Transverse colon (tissue), 4 donors: Measurements from ENCODE around the gene MTCH2. TPM values are rescaled to one million over a fixed set of nuclear protein-coding genes. Genes with fewer than 3 reads are reported as not detected.

Experiments
- DNase-seq: peaks from one replicate; pipeline ENCODE4 v3.0.0-alpha.2; 2019
- H3K27ac ChIP-seq, 4 donors: fragments of 200-600 bp; sonication (generic); 2 replicates each; pipeline ENCODE4 v1.5.1; 2016 to 2018; ENCODE audit warnings: inconsistent platforms in 4 of 4
- H3K27me3 ChIP-seq: fragments of 200-600 bp; sonication (generic); 2 replicates; pipeline ENCODE4 v1.5.1; 2017; ENCODE audit warnings: inconsistent platforms
- H3K36me3 ChIP-seq, 4 donors: fragments of 200-600 bp; sonication (generic); 2 replicates each; pipeline ENCODE4 v1.5.1; 2017 to 2019; ENCODE audit warnings: inconsistent platforms in 4 of 4
- H3K4me1 ChIP-seq, 4 donors: fragments of 200-600 bp; sonication (generic); 2 replicates each; pipeline ENCODE4 v1.5.1; 2017 to 2020; ENCODE audit warnings: inconsistent platforms in 4 of 4
- H3K4me3 ChIP-seq, 4 donors: fragments of 200-600 bp; sonication (generic); 1 replicate in 1 of 4; 2 replicates in 3 of 4; pipeline versions ENCODE4 v1.5.1 to v1.6.1; 2017 to 2019; ENCODE audit warnings: inconsistent platforms in 4 of 4
- H3K9me3 ChIP-seq, 2 donors: fragments of 200-600 bp; sonication (generic); 2 replicates each; pipeline ENCODE4 v1.5.1; 2017 to 2019; ENCODE audit warnings: inconsistent platforms in 2 of 2
- CTCF ChIP-seq, 5 experiments: fragments of 200-600 bp in 3 of 5; fragments of 450-650 bp in 2 of 5; sonication (generic) in 3 of 5; IDR thresholded peaks; 1 replicate in 2 of 5; 2 replicates in 3 of 5; pipeline ENCODE4 v1.5.1; 2016 to 2017; ENCODE audit warnings: antibody characterized with exemption in 5 of 5, inconsistent platforms in 3 of 5, mild to moderate bottlenecking in 2 of 5, moderate library complexity in 1 of 5
- EP300 ChIP-seq: sonication (generic); formaldehyde crosslinking; IDR thresholded peaks from one replicate; pipeline ENCODE4 v1.6.1; 2017; ENCODE audit warnings: antibody characterized with exemption, low read depth
- POLR2A ChIP-seq: fragments of 450-650 bp; IDR thresholded peaks from one replicate; pipeline ENCODE4 v1.6.1; 2016; ENCODE audit warnings: antibody characterized with exemption, mild to moderate bottlenecking, moderate library complexity
- POLR2AphosphoS5 ChIP-seq, 3 donors: sonication (generic); formaldehyde crosslinking; IDR thresholded peaks; one replicate each; pipeline ENCODE4 v1.6.1; 2016; ENCODE audit warnings: antibody characterized with exemption in 3 of 3
- WGBS, 2 donors: methylation state at CpG; one replicate each; pipeline ENCODE4 v1.1.5; 2018; ENCODE audit warnings: low coverage in 1 of 2; 5-methylcytosine and 5-hydroxymethylcytosine counted together
- in situ Hi-C, 4 donors: fragments of 200-750 bp; cut with MboI; loops; one replicate each; pipeline versions ENCODE4 v1.15.0 to v1.15.1; 2017; ENCODE audit warnings: low sequenced_read_pairs in 3 of 4, low pct_ligation_motif_present in 1 of 4, low pct_unique_long_range_greater_than_20kb in 1 of 4
- intact Hi-C: fragments of 100-400 bp; cut with DNase I; formaldehyde crosslinking; loops from one replicate; pipeline ENCODE4 v1.15.1; 2023; ENCODE audit warnings: low total_unique reads
- total RNA-seq, 4 donors: library from RNA; depleted of rRNA; stranded (reverse); fragments of >200 nt; gene quantifications; one replicate each; pipeline ENCODE4 v1.1.0, GENCODE V29; 2016

MTCH2 gene
- total RNA-seq, 4 donors from 2014 or later: 21.5 to 92.2 (median 61.0) TPM

GRCh38 chr11:47631473-47631872 is 10.9 kb downstream of the MTCH2 start:
- TF ChIP-seq POLR2AphosphoS5 (IDR thresholded peaks at IDR 0.05) (no peak), POLR2A (no peak), EP300 (no peak), CTCF (IDR thresholded peaks at IDR 0.05) (no peak)
- intact Hi-C loops: no loop called here
- no peak overlapping the region for H3K4me3 ChIP-seq
- H3K4me1 ChIP-seq: no peaks in the 10 kb centered on the region
- WGBS, 2 donors: 62 to 77% methylated on average over 4 to 5 of the region's 5 CpGs
- H3K27me3 ChIP-seq: no peaks in the 10 kb centered on the region
- H3K27ac ChIP-seq: no peak overlapping the region
- in situ Hi-C loops: no loop called here
- H3K36me3 ChIP-seq: peaks cover 0 to 80% (median 30%) of the 10 kb centered on the region in 4 donors
- no peak for DNase-seq
- no peaks in the 10 kb centered on the region for H3K9me3 ChIP-seq

- DNase-seq: no peak
- 90 to 95% methylated on average over 2 to 4 of the region's 4 CpGs for WGBS, 2 donors
- Histone ChIP-seq H3K4me3 (no peak overlapping the region), H3K9me3 (no peaks in the 10 kb centered on the region), H3K27me3 (no peaks in the 10 kb centered on the region), H3K36me3 (peaks cover 0 to 84% (median 36%) of the 10 kb centered on the region in 4 donors), H3K4me1 (no peaks in the 10 kb centered on the region), H3K27ac (no peak overlapping the region)
- in situ Hi-C loops: no loop called here
- intact Hi-C loops: no loop called here
- TF ChIP-seq POLR2A (no peak), CTCF (IDR thresholded peaks at IDR 0.05) (no peak), POLR2AphosphoS5 (IDR thresholded peaks at IDR 0.05) (no peak), EP300 (no peak)
Observed at GRCh38 chr11:47628026-47628425, 14.3 kb downstream of the MTCH2 start.

- Histone ChIP-seq H3K36me3 (peaks cover 0 to 91% (median 41%) of the 10 kb centered on the region in 4 donors), H3K27ac (no peak overlapping the region), H3K4me1 (no peaks in the 10 kb centered on the region), H3K9me3 (no peaks in the 10 kb centered on the region), H3K27me3 (no peaks in the 10 kb centered on the region), H3K4me3 (no peak overlapping the region)
- intact Hi-C loops (no loop called here), in situ Hi-C loops (no loop called here)
- no peak for TF ChIP-seq CTCF (IDR thresholded peaks at IDR 0.05)
- no peak for TF ChIP-seq EP300
- TF ChIP-seq POLR2AphosphoS5 (IDR thresholded peaks at IDR 0.05): no peak
- TF ChIP-seq POLR2A: no peak
- no peak for DNase-seq
- WGBS, 2 donors: 92 to 100% methylated on average over 2 to 8 of the region's 8 CpGs
Observed at GRCh38 chr11:47626234-47626633, 16.1 kb downstream of the MTCH2 start.

- Histone ChIP-seq H3K9me3 (no peaks in the 10 kb centered on the region), H3K36me3 (peaks cover 0 to 61% (median 23%) of the 10 kb centered on the region in 4 donors), H3K27ac (no peak overlapping the region), H3K4me1 (peaks cover 0 to 7% (median 0%) of the 10 kb centered on the region in 4 donors), H3K4me3 (no peak overlapping the region), H3K27me3 (no peaks in the 10 kb centered on the region)
- intact Hi-C loops: no loop called here
- in situ Hi-C loops: no loop called here
- TF ChIP-seq CTCF (IDR thresholded peaks at IDR 0.05) (no peak), EP300 (no peak), POLR2AphosphoS5 (IDR thresholded peaks at IDR 0.05) (no peak), POLR2A (no peak)
- DNase-seq: no peak
- WGBS, 2 donors: 70 to 86% methylated on average over 2 of the region's 2 CpGs
Observed at GRCh38 chr11:47620836-47621378, 21.5 kb downstream of the MTCH2 start.
